Chondrocyte (in vitro differentiated cells): Measurements from ENCODE around the gene ATL1. TPM values are rescaled to one million over a fixed set of nuclear protein-coding genes. Genes with fewer than 3 reads are reported as not detected.
A peak's percentile ranks its signal among the peaks of the same experiment; 100 is the strongest.

Experiments
- DNase-seq: peaks from one replicate; pipeline ENCODE4 v3.0.0; 2021; ENCODE audit warnings: mixed read lengths, low spot score
- H3K27ac Mint-ChIP-seq: one replicate; pipeline ENCODE4 v1.8.0; 2021; ENCODE audit warnings: mild to moderate bottlenecking, moderate library complexity, mixed read lengths; ENCODE audit not compliant: unreplicated experiment
- H3K27me3 Mint-ChIP-seq: 2 replicates; pipeline ENCODE4 v1.8.0; 2021; ENCODE audit warnings: low read depth, mixed read lengths
- H3K36me3 Mint-ChIP-seq: 2 replicates; pipeline ENCODE4 v1.8.0; 2021; ENCODE audit warnings: low read depth, mixed read lengths
- H3K4me1 Mint-ChIP-seq: 2 replicates; pipeline ENCODE4 v1.8.0; 2021; ENCODE audit warnings: low read depth, mild to moderate bottlenecking, mixed read lengths
- H3K4me3 Mint-ChIP-seq: one replicate; pipeline ENCODE4 v1.8.0; 2021; ENCODE audit warnings: mild to moderate bottlenecking, moderate library complexity, mixed read lengths; ENCODE audit not compliant: unreplicated experiment
- H3K9me3 Mint-ChIP-seq: 2 replicates; pipeline ENCODE4 v1.8.0; 2021; ENCODE audit warnings: low read depth, mixed read lengths
- CTCF ChIP-seq: fragments of 200-600 bp; sonication (generic); IDR thresholded peaks from 2 replicates; pipeline ENCODE4 v1.5.0; 2021; ENCODE audit warnings: antibody characterized with exemption, mild to moderate bottlenecking, moderate library complexity
- total RNA-seq: library from RNA; stranded (reverse); gene quantifications from 3 replicates; pipeline ENCODE4 v1.2.1, GENCODE V29; 2021

ATL1 gene
- total RNA-seq, 1 donor from 2014 or later, result 19.0 TPM

GRCh38 chr14:50539051-50539450 is 20.9 kb upstream of the ATL1 start:
- no peak for DNase-seq
- H3K4me3 Mint-ChIP-seq, result no peak overlapping the region
- H3K36me3 Mint-ChIP-seq, result no peaks in the 10 kb centered on the region
- H3K4me1 Mint-ChIP-seq, result peaks cover 3% of the 10 kb centered on the region
- no peak overlapping the region for H3K27ac Mint-ChIP-seq
- peaks cover 1% of the 10 kb centered on the region for H3K27me3 Mint-ChIP-seq
- H3K9me3 Mint-ChIP-seq, result no peaks in the 10 kb centered on the region
- no peak for TF ChIP-seq CTCF

GRCh38 chr14:50541159-50541567 is 18.8 kb upstream of the ATL1 start:
- H3K9me3 Mint-ChIP-seq, result no peaks in the 10 kb centered on the region
- DNase-seq, result no peak
- H3K4me1 Mint-ChIP-seq, result peaks cover 9% of the 10 kb centered on the region
- no peak for TF ChIP-seq CTCF
- no peaks in the 10 kb centered on the region for H3K36me3 Mint-ChIP-seq
- no peak overlapping the region for H3K27ac Mint-ChIP-seq
- H3K27me3 Mint-ChIP-seq, result no peaks in the 10 kb centered on the region
- H3K4me3 Mint-ChIP-seq, result no peak overlapping the region

GRCh38 chr14:50542941-50543418 is 17.0 kb upstream of the ATL1 start:
- no peak for DNase-seq
- Mint-ChIP-seq H3K4me3 (no peak overlapping the region), H3K27ac (no peak overlapping the region), H3K9me3 (no peaks in the 10 kb centered on the region), H3K36me3 (no peaks in the 10 kb centered on the region), H3K27me3 (no peaks in the 10 kb centered on the region), H3K4me1 (peaks cover 9% of the 10 kb centered on the region)
- peak; percentile 87 for TF ChIP-seq CTCF

- DNase-seq, result no peak
- TF ChIP-seq CTCF, result no peak
- H3K27ac Mint-ChIP-seq, result no peak overlapping the region
- H3K27me3 Mint-ChIP-seq, result no peaks in the 10 kb centered on the region
- no peaks in the 10 kb centered on the region for H3K36me3 Mint-ChIP-seq
- no peak overlapping the region for H3K4me3 Mint-ChIP-seq
- H3K4me1 Mint-ChIP-seq, result peaks cover 9% of the 10 kb centered on the region
- no peaks in the 10 kb centered on the region for H3K9me3 Mint-ChIP-seq
These were observed 15.0 kb upstream of the ATL1 start for GRCh38 chr14:50544911-50545310.

- Mint-ChIP-seq H3K4me3 (no peak overlapping the region), H3K9me3 (no peaks in the 10 kb centered on the region), H3K36me3 (no peaks in the 10 kb centered on the region), H3K27me3 (peaks cover under 1% of the 10 kb centered on the region), H3K4me1 (peaks cover 9% of the 10 kb centered on the region), H3K27ac (no peak overlapping the region)
- TF ChIP-seq CTCF, result no peak
- no peak for DNase-seq
These were observed 14.3 kb upstream of the ATL1 start for GRCh38 chr14:50545618-50546017.
